ENCODE measurements around the gene GDF2. TPM values are rescaled to one million over a fixed set of nuclear protein-coding genes. Genes with fewer than 3 reads are reported as not detected.

GDF2 gene
- total RNA-seq, 8 experiments from 2014 or later = 0.08 to 0.52 (median 0.21) TPM; not detected in 5

Other genes with a start within 250 kb of the GDF2 start
- 10 to 100 TPM in 1 of 8 experiments, under 1 TPM in 4, not detected in 3; 0.05 to 78.6 (median 0.17) TPM for gene GDF10, start 22.3 kb upstream of the GDF2 start, total RNA-seq
- gene RBP3, start 25.9 kb downstream of the GDF2 start, total RNA-seq = under 1 TPM in 6 of 8 experiments, not detected in 2; under 0.01 to 0.28 (median 0.07) TPM
- under 1 TPM in 7 of 8 experiments, not detected in 1; 0.23 to 0.62 (median 0.50) TPM for gene ZNF488, start 61.8 kb downstream of the GDF2 start, total RNA-seq
- gene ANXA8, start 161.7 kb downstream of the GDF2 start, total RNA-seq = 1 to 10 TPM in 2 of 8 experiments, under 1 TPM in 2, not detected in 4; 0.11 to 2.1 (median 1.3) TPM
- not detected for gene FAM25G, start 169.2 kb downstream of the GDF2 start, total RNA-seq
- 10 to 100 TPM in 1 of 8 experiments, 1 to 10 TPM in 7; 4.3 to 21.4 (median 5.7) TPM for gene AGAP9, start 201.2 kb downstream of the GDF2 start, total RNA-seq